Measurements from ENCODE around the gene UNC13D. TPM values are rescaled to one million over a fixed set of nuclear protein-coding genes. Genes with fewer than 3 reads are reported as not detected.

The UNC13D gene
- total and polyA plus RNA-seq, 8 donors: 6.4 to 45.5 (median 18.2) TPM

DNA sequence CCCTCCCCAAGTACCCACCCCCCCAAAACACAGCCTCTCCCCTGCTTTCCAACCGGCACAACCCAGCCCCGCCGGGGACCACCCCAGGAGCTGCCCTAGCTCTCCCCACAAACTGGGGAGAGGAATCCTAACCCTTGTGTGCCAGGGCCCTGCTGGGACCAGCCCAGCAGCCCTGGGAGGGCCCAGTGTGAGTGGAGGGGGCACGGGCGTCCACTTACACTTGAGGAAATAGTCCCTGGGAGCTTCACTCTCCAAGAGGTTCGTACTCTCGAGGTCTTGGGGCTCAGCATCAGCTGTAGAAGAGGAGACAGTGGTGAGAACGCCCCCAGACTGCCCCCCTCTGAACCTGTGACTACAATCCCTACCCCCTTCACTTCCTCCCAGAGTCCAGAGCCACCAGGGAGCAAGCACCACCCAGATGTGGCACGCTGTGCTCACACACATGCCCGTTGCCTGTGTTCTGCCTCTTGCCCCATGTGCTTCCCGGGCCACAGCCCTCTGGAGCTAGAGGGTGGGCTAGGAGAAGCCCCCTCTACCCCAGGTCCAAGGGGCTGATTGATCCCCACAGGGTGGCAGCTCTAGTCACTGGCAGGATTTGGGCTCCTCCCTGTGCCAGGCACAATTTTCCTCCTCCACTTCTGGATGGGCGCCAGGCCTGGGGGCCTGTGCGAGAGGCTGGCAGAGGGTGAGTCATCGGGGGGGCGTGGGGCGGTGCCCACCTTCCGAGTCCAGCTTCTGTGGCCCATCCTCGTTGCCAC lies 31.2 kb upstream of the UNC13D start:
- peak overlapping the region; percentile 91 to 96 (median 93) for H3K27ac ChIP-seq
- 46 to 65% (median 54%) methylated on average over 9 to 18 of the region's 18 CpGs for WGBS, 5 donors
- H3K9me3 ChIP-seq: no peaks in the 10 kb centered on the region
- TF ChIP-seq POLR2A (IDR thresholded peaks at IDR 0.05) (no peak), EP300 (IDR thresholded peaks at IDR 0.05) (no peak), POLR2AphosphoS5 (IDR thresholded peaks at IDR 0.05) (no peak)
- TF ChIP-seq, protein P1, sequence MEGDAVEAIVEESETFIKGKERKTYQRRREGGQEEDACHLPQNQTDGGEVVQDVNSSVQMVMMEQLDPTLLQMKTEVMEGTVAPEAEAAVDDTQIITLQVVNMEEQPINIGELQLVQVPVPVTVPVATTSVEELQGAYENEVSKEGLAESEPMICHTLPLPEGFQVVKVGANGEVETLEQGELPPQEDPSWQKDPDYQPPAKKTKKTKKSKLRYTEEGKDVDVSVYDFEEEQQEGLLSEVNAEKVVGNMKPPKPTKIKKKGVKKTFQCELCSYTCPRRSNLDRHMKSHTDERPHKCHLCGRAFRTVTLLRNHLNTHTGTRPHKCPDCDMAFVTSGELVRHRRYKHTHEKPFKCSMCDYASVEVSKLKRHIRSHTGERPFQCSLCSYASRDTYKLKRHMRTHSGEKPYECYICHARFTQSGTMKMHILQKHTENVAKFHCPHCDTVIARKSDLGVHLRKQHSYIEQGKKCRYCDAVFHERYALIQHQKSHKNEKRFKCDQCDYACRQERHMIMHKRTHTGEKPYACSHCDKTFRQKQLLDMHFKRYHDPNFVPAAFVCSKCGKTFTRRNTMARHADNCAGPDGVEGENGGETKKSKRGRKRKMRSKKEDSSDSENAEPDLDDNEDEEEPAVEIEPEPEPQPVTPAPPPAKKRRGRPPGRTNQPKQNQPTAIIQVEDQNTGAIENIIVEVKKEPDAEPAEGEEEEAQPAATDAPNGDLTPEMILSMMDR (IDR thresholded peaks at IDR 0.05): no peak
- peak overlapping the region; percentile 59 to 71 (median 70) for H3K4me3 ChIP-seq
- peaks cover 0 to 14% (median 0%) of the 10 kb centered on the region in 3 donors for H3K27me3 ChIP-seq
- intact Hi-C loops (cut with DNase I; ENCODE audit: low total_unique reads): no loop called here
- peak; percentile 60 to 72 for DNase-seq
- H3K4me1 ChIP-seq: peaks cover 47 to 81% (median 73%) of the 10 kb centered on the region in 4 donors
- H3K36me3 ChIP-seq: peaks cover 8 to 23% (median 18%) of the 10 kb centered on the region in 4 donors

DNA sequence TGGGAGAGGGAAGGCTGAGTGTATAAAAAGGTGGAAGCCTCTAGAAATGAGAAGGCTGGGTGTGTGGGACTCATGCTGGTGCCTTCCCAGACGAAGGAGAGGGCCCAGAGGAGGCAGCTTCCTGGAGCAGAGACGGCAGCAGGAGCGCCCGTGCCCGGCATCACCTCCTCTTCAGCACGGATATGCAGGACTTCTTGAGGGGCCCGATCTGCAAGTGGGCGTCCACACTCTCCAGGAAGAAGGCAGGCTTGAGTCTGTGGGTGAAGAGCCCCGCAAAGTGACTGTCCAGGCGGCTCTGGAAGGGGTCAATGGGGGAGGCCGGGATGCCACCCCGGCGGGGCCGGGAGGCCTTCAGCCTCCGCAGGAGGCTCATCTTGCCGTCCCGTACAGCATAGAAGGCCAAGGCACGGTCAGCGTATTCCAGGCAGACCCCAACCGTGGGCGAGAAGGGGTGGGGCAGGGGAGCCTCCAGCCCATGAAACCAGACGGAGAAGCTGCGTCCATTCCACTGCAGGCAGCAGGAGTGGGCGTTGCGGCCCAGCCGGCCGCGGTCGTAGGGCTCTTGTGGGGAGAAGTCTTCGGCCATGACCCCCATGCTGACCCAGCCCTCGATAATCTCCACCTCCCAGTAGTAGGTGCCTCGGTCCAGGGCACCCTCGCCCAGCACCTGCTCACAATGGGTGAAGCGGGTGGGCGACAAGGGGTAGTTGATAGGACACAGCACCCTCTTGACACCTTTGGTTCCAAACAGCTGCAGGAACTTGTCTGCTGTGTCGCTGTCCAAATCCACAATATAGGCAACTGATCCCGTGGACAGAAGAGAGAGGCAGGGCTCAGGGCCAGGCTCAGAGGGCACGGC lies 30.3 kb upstream of the UNC13D start:
- Histone ChIP-seq H3K4me3 (no peak overlapping the region), H3K27ac (peak overlapping the region; percentile 91 to 96 (median 93)), H3K9me3 (no peaks in the 10 kb centered on the region), H3K36me3 (peaks cover 8 to 23% (median 18%) of the 10 kb centered on the region in 4 donors), H3K4me1 (peaks cover 51 to 89% (median 80%) of the 10 kb centered on the region in 4 donors), H3K27me3 (peaks cover 0 to 14% (median 0%) of the 10 kb centered on the region in 3 donors)
- 89 to 95% (median 92%) methylated on average over 22 to 38 of the region's 38 CpGs for WGBS, 5 donors
- DNase-seq: no peak
- intact Hi-C loops (cut with DNase I; ENCODE audit: low total_unique reads): no loop called here
- TF ChIP-seq EP300 (IDR thresholded peaks at IDR 0.05): no peak
- TF ChIP-seq POLR2A (IDR thresholded peaks at IDR 0.05): no peak
- no peak for TF ChIP-seq POLR2AphosphoS5 (IDR thresholded peaks at IDR 0.05)
- TF ChIP-seq, protein P1 (IDR thresholded peaks at IDR 0.05): no peak

GRCh38 chr17:75873587-75874322 lies 29.6 kb upstream of the UNC13D start:
- 52 to 65% (median 56%) methylated on average over 10 to 11 of the region's 11 CpGs for WGBS, 5 donors
- H3K4me3 ChIP-seq: no peak overlapping the region
- peaks cover 53 to 91% (median 83%) of the 10 kb centered on the region in 4 donors for H3K4me1 ChIP-seq
- TF ChIP-seq, protein P1 (IDR thresholded peaks at IDR 0.05): no peak
- TF ChIP-seq POLR2AphosphoS5 (IDR thresholded peaks at IDR 0.05) (no peak), EP300 (IDR thresholded peaks at IDR 0.05) (no peak), POLR2A (IDR thresholded peaks at IDR 0.05) (no peak)
- intact Hi-C loops (cut with DNase I; ENCODE audit: low total_unique reads): no loop called here
- no peaks in the 10 kb centered on the region for H3K9me3 ChIP-seq
- no peak for DNase-seq
- peaks cover 8 to 23% (median 18%) of the 10 kb centered on the region in 4 donors for H3K36me3 ChIP-seq
- H3K27ac ChIP-seq: peak overlapping the region; percentile 84 to 96 (median 91)
- peaks cover 0 to 12% (median 0%) of the 10 kb centered on the region in 3 donors for H3K27me3 ChIP-seq
